Muscle of back (tissue), 13 donors: Measurements from ENCODE around the gene PKDREJ. TPM values are rescaled to one million over a fixed set of nuclear protein-coding genes. Genes with fewer than 3 reads are reported as not detected.
"Not testable (repeated sequence)": the region's sequence is repeated elsewhere in the genome, so short reads cannot be mapped to it uniquely, and the experiment has no call there.

Experiments used
- DNase-seq, 3 donors: peaks; one replicate each; pipeline versions ENCODE4 v3.0.0 to v3.0.0-alpha.2; 2013
- long read RNA-seq, 9 donors: transcript quantifications; one replicate each; lab custom pipeline, GENCODE V29; 2026
- polyA plus RNA-seq, 10 donors: library from polyadenylated mRNA; unstranded; fragments of 120-200 nt; gene quantifications; one replicate each; pipeline ENCODE4 v1.2.1, GENCODE V29; 2013; ENCODE audit not compliant: insufficient read length in 10 of 10

Gene PKDREJ
- under 1 TPM; 0.19 to 0.64 (median 0.34) TPM for polyA plus RNA-seq
- long read RNA-seq, donor 1 = 0 reads
- long read RNA-seq, donor 2 = 0 reads
- long read RNA-seq, donor 3 = 0 reads
- long read RNA-seq, donor 4, full-length matches to known transcripts = 1 of 1 reads
- long read RNA-seq, donor 4, partial matches to known transcripts = 0 of 1 reads
- long read RNA-seq, donor 4, other reads (novel, unspliced or antisense) = 0 of 1 reads
- long read RNA-seq, donor 5, full-length matches to known transcripts = 1 of 1 reads
- long read RNA-seq, donor 5, partial matches to known transcripts = 0 of 1 reads
- long read RNA-seq, donor 5, other reads (novel, unspliced or antisense) = 0 of 1 reads
- long read RNA-seq, donor 6 = 0 reads
- long read RNA-seq, donor 7 = 0 reads
- long read RNA-seq, donor 8 = 0 reads
- long read RNA-seq, donor 9 = 0 reads

DNA sequence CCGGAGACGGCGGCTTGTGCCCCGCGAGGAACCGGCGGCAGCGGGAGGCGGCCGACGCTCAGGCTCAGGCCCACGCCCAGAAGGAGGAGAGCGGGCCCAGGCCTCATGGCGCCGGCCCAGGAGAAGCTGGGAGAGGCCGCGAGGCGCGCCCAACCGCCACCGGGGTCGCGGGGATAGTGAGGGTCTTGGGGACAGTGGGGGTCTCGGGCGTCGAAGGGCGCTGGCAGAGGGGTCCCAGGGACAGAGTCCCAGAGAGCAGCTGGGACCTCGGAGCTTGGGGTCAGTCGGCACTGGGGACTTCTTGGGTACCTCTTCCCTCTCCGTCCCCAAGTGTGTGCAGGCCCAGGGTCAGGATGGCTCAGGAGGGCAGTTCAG is at the start of gene PKDREJ:
TSS of gene PKDREJ (minus strand) at position 128 of the 375 bp plus-strand sequence. CDS start at position 107, 21 bp downstream.
- no peak for DNase-seq

DNA sequence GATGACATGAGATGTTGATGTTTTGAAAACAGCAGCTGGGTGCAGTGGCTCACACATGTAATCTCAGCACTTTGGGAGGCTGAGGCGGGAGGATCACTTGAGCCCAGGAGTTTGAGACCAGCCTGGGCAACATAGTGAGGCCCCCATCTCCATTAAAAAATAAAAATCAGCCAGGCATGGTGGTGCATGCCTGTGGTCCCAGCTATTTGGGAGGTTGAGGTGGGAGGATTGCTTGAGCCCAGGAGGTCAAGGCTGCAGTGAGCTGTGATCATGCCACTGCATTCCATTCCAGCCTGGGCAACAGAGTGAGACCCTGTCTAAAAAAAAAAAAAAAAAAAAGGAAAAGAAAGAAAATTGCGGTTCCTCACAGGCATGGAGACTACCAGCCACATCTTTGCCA is 49.7 kb upstream of the PKDREJ start:
- DNase-seq = not testable (repeated sequence)

DNA sequence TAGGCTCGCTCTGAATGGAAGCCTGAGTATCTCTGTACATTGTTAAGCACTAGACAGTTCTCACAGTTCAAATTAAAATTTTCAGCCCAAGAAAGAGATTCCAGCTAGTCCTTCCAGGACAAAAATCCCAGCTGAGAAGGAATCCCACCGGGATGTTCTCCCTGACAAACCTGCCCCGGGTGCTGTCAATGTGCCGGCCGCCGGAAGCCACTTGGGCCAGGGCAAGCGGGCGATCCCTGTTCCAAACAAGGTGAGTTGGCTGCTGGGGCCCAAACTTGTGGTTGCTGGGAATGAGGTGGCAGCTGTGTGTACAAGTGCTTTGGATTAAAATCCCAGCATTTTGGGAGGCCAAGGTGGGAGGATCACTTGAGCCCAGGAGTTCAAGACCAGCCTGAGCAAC is 48.9 kb upstream of the PKDREJ start:
- DNase-seq = no peak

- DNase-seq = no peak
These were observed 46.5 kb upstream of the PKDREJ start for GRCh38 chr22:46309526-46310085.

- no peak for DNase-seq
These were observed 45.3 kb upstream of the PKDREJ start for GRCh38 chr22:46308283-46308988.

- no peak for DNase-seq
These were observed 40.3 kb upstream of the PKDREJ start for GRCh38 chr22:46303347-46303965.

- no peak for DNase-seq
These were observed 37.3 kb upstream of the PKDREJ start for GRCh38 chr22:46300491-46300890.

GRCh38 chr22:46299101-46299500 is 36.0 kb upstream of the PKDREJ start:
- no peak for DNase-seq

GRCh38 chr22:46297151-46297812 is 34.1 kb upstream of the PKDREJ start:
- DNase-seq = peak in 2 of 3 donors; percentile 27 to 63

DNA sequence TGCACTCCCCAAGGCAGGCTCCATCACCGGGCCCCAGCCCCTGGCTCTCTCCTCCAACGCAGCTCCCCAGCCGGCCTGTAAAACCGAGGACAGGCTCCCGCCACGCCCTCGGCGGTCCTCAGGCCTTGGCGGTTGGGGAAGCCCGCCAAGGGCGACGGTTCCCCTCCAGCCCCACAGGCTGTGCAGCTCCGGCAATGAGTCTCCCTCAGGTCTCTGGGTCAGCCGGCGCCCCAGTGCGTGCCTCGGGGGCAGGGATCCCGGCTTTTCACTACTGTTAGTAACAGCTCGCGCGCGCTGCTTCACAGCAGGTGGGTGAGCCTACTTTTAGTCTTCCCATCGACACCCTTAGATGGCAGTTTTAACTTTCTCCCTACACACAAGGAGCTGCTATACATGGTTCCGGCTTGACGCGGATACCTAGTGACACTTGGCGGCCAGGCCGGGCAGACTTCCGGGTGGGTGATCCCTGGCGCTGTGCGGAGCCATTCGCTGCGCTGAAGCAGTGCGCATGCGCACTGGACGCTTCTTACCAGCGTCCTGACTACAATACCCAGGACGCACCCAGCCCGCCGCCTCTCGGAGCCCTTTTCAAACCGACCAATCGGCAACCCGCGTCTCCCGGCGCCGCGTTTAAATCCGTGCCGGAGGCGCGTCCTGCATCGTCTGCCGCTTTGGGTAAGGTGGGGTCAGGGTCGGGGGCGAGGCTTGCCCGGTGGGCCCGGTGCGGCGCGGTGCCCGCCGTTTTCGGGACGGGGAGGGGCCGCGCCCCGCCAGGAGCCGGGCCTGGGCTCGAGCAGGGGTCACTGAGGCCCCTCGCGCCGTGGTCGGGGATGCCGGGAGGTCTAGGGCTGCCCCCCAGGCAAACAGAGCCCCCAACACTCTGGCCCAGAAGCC is 33.4 kb upstream of the PKDREJ start, which contains the start of gene GTSE1:
TSS of gene GTSE1 (plus strand) at position 614 of the 894 bp plus-strand sequence. CDS start 531 bp downstream, outside the sequence.
- DNase-seq = peak; percentile 98 to 99 (median 99)

GRCh38 chr22:46295277-46295971 is 32.3 kb upstream of the PKDREJ start:
- no peak for DNase-seq

DNA sequence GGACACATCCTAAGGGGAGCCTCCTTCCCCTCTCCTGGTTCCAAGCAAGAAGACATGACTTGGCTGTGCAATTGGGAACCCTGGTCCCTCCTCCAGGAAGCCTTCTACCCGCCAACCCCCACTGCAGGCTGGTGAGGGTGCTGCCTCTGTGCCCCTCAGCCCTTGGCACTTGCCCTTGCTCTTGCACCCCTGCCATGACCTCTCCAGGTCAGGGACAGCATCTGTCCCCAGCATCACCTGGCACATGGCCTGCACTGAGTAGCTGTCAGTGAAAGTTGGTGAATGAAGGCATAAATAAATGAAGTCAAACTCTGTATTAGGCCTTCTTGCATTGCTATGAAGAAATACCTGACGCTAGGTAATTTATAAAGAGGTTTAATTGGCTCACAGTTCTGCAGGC is 31.6 kb upstream of the PKDREJ start:
- no peak for DNase-seq

GRCh38 chr22:46293577-46294260 is 30.6 kb upstream of the PKDREJ start:
- peak; percentile 54 to 84 (median 55) for DNase-seq

- no peak for DNase-seq
These were observed 29.6 kb upstream of the PKDREJ start for GRCh38 chr22:46292732-46293131.

DNA sequence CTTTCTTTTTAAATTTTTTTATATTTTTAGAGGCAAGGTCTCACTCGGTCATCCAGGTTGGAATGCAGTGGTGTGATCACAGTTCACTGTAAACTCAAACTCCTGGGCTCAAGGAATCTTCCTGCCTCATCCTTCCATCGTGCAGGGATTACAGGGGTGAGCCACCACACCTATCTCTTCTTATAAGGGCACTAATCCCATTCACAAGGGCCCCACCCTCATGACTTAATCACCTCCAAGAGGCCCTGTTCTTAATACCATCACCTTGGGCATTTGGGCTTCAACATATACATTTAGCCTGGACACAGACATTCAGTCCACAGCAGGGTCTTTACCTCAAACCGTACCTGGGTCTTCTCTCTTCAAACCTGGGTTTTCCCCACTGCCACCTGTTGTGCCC is 29.0 kb upstream of the PKDREJ start:
- DNase-seq = no peak

DNA sequence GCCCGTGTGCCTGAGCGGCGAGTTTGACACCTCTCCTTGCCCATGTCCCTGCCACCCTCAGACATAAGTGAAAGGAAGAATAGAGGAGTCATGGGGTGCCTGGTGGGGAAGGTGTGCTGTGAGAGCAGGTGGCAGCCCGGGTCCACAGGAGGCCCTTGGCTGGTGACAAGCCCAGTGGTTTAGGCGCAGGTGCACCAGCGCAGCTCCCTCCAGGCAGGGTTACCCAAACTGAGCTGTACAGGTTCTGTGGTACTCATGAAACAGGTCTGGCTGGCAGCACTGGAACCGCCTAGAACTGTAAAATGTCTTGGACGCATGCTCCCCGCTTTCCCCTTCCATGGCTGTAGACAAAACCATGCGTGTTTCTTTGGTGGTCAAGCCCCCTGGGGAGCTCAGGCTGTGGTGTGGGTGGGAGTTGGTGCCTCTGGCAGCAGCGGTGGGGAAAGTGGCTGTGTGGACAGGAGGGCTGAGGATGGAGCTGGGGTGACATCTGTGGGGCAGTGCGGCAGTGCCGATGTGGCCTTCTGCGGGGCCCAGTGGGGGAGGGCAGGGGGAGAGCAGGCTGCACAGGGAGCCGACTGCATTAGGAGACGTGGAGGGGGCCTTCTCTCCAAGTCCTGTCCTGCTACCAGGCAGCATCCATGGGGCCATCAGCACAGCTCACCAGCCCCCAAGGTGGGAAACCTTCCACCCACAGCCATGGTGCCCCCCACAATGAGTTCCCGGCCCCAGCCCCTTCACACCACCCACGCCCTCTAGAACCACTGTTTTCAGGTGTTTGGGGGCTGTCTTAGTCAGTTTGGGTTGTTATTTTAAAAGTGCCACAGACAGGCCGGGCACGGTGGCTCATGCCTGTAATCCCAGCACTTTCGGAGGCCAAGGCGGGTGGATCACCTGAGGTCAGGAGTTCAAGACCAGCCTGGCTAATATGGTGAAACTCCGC is 28.0 kb upstream of the PKDREJ start:
- DNase-seq = no peak

DNA sequence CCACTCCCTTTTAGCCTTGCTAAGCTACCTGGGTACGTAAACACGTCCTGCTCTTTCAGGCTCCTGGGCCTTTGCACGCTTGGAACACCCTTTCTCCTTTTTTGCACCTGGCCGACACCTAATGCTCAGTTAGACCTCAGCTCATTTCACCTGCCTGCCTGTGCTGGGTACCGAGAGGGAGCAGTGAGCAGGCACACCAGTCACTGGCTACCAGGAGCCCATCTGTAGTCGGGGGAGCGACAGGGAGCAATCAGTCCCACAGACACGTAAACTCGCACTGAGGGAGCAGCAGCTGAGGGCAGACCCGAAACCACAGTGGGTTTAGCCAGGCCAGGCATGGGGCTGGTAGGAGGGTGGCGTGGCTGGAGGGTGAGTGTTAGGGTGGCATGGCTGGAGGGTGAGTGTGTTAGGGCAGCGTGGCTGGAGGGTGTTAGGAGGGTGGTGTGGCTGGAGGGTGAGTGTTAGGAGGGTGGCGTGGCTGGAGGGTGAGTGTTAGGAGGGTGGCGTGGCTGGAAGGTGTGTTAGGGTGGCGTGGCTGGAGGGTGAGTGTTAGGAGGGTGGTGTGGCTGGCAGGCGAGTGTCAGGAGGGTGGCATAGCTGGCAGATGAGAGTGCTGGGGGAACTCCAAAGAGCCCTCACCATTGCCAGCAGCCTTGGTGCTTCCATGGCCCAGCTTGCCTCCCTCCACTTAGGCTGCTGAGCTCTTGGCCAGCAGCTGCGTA is 27.1 kb upstream of the PKDREJ start:
- DNase-seq = no peak
